CD4-positive, alpha-beta memory T cell (primary cell): Measurements from ENCODE around the gene KCNS1. TPM values are rescaled to one million over a fixed set of nuclear protein-coding genes. Genes with fewer than 3 reads are reported as not detected.

Source experiments
- CTCF ChIA-PET: fragments of 350-600 bp; sonication (Branson Sonifier 250); formaldehyde crosslinking; loops from one replicate; lab custom pipeline; 2021; ENCODE audit warnings: inconsistent platforms; ENCODE audit not compliant: partially characterized antibody; lab: Charles Lee
- POLR2A ChIA-PET: fragments of 350-600 bp; sonication (Branson Sonifier 250); formaldehyde crosslinking; loops from one replicate; lab custom pipeline; 2021; ENCODE audit not compliant: partially characterized antibody; lab: Charles Lee
- DNase-seq, 5 donors: peaks; one replicate each; pipeline versions ENCODE4 v3.0.0 to v3.0.0-alpha.2; 2020 to 2022; ENCODE audit warnings: mixed read lengths in 1 of 5
- H3K27ac ChIP-seq: one replicate; pipeline ENCODE4 v1.7.0; 2013; ENCODE audit warnings: low read depth, low read length
- H3K27me3 ChIP-seq: 2 replicates; pipeline ENCODE4 v1.7.0; 2013; ENCODE audit warnings: mild to moderate bottlenecking, low read length, moderate library complexity; ENCODE audit not compliant: insufficient read depth
- H3K36me3 ChIP-seq: 2 replicates; pipeline ENCODE4 v1.7.0; 2013; ENCODE audit warnings: mild to moderate bottlenecking, low read length, moderate library complexity; ENCODE audit not compliant: insufficient read depth
- H3K4me1 ChIP-seq: 2 replicates; pipeline ENCODE4 v1.7.0; 2013; ENCODE audit warnings: mild to moderate bottlenecking, low read length, moderate library complexity; ENCODE audit not compliant: insufficient read depth
- H3K4me3 ChIP-seq, 2 donors: one replicate each; pipeline ENCODE4 v1.7.0; 2013; ENCODE audit warnings: low read length in 2 of 2, mild to moderate bottlenecking in 1 of 2
- H3K9me3 ChIP-seq, 2 donors: one replicate each; pipeline ENCODE4 v1.7.0; 2013; ENCODE audit warnings: low read length in 2 of 2, control low read depth in 1 of 2; ENCODE audit not compliant: control insufficient read depth in 1 of 2
- H3K27ac Mint-ChIP-seq, 7 donors: one replicate each; pipeline ENCODE4 v1.8.0; 2020 to 2021; ENCODE audit warnings: mixed read lengths in 7 of 7, mild to moderate bottlenecking in 6 of 7, inconsistent platforms in 3 of 7, moderate library complexity in 3 of 7
- H3K27me3 Mint-ChIP-seq, 2 donors: one replicate each; pipeline ENCODE4 v1.8.0; 2020 to 2021; ENCODE audit warnings: mixed read lengths in 2 of 2
- H3K36me3 Mint-ChIP-seq, 2 donors: one replicate each; pipeline ENCODE4 v1.8.0; 2020 to 2021; ENCODE audit warnings: mixed read lengths in 2 of 2, inconsistent platforms in 1 of 2, mild to moderate bottlenecking in 1 of 2
- H3K4me1 Mint-ChIP-seq, 4 donors: one replicate each; pipeline ENCODE4 v1.8.0; 2020 to 2021; ENCODE audit warnings: mixed read lengths in 4 of 4, mild to moderate bottlenecking in 1 of 4
- H3K4me3 Mint-ChIP-seq, 8 donors: one replicate each; pipeline ENCODE4 v1.8.0; 2020 to 2021; ENCODE audit warnings: mixed read lengths in 8 of 8, mild to moderate bottlenecking in 7 of 8, moderate library complexity in 6 of 8, inconsistent platforms in 3 of 8
- H3K9me3 Mint-ChIP-seq, 8 donors: one replicate each; pipeline ENCODE4 v1.8.0; 2020 to 2021; ENCODE audit warnings: mixed read lengths in 8 of 8, mild to moderate bottlenecking in 5 of 8, inconsistent platforms in 3 of 8, moderate library complexity in 1 of 8
- intact Hi-C: fragments of 100-400 bp; cut with micrococcal nuclease; formaldehyde crosslinking; loops from one replicate; pipeline ENCODE4 v1.15.1; 2023
- polyA plus RNA-seq, 2 donors: library from polyadenylated mRNA; unstranded; fragments of 300-500 nt; fragmentation: Illumina TruSeq; gene quantifications; one replicate each; pipeline ENCODE4 v1.2.3, GENCODE V29; 2021
- total RNA-seq, 2 experiments: library from RNA; stranded (reverse); gene quantifications; one replicate each; pipeline ENCODE4 v1.2.3, GENCODE V29; 2021

The KCNS1 gene
- total and polyA plus RNA-seq, 4 experiments from 2014 or later: 0.09 to 0.16 TPM; not detected in 2

- Mint-ChIP-seq H3K36me3 (no peaks in the 10 kb centered on the region), H3K4me1 (no peaks in the 10 kb centered on the region)
- CTCF ChIA-PET: no interaction called here
These were observed 23.4 kb upstream of the KCNS1 start, which contains the start of gene WFDC12 for GRCh38 chr20:45124365-45124764. TSS of gene WFDC12 (minus strand) at chr20:45124465. CDS start at chr20:45124447, 18 bp downstream.

GRCh38 chr20:45121388-45121787 is 20.5 kb upstream of the KCNS1 start:
- Mint-ChIP-seq H3K9me3 (peaks cover 0 to 4% (median 0%) of the 10 kb centered on the region in 8 donors), H3K4me3 (no peak overlapping the region), H3K27me3 (peaks cover 21 to 22% of the 10 kb centered on the region in 2 donors), H3K4me1 (no peaks in the 10 kb centered on the region), H3K27ac (no peak overlapping the region), H3K36me3 (no peaks in the 10 kb centered on the region)
- no peak overlapping the region for H3K27ac ChIP-seq
- intact Hi-C loops: no loop called here
- ChIA-PET POLR2A (no interaction called here), CTCF (interaction anchor here (0.9 kb wide), 1 partner anchor 25 kb away, joined by 3 read pairs; no protein-coding TSS in a partner anchor)
- H3K4me3 ChIP-seq: no peak overlapping the region
- no peaks in the 10 kb centered on the region for H3K9me3 ChIP-seq
- H3K36me3 ChIP-seq: no peaks in the 10 kb centered on the region
- DNase-seq: no peak
- no peaks in the 10 kb centered on the region for H3K4me1 ChIP-seq
- H3K27me3 ChIP-seq: peaks cover 3% of the 10 kb centered on the region

More at GRCh38 chr20:45124365-45124764, 23.4 kb upstream of the KCNS1 start, which contains the start of gene WFDC12:
- intact Hi-C loops: no loop called here
- Histone ChIP-seq H3K4me3 (no peak within 1 kb of the TSS), H3K36me3 (no peaks in the 10 kb centered on the region), H3K27me3 (no peaks in the 10 kb centered on the region), H3K4me1 (no peaks in the 10 kb centered on the region), H3K27ac (no peak within 1 kb of the TSS), H3K9me3 (no peaks in the 10 kb centered on the region)
- no peak for DNase-seq
- Mint-ChIP-seq H3K27ac (peak within 1 kb of the TSS in 1 of 7 donors; percentile 38), H3K4me3 (no peak within 1 kb of the TSS), H3K9me3 (peaks cover 0 to 4% (median 0%) of the 10 kb centered on the region in 8 donors), H3K27me3 (peaks cover 20 to 32% of the 10 kb centered on the region in 2 donors)
- POLR2A ChIA-PET: no interaction called here

- peaks cover 13 to 20% of the 10 kb centered on the region in 2 donors for H3K27me3 Mint-ChIP-seq
- H3K9me3 Mint-ChIP-seq: peaks cover 0 to 4% (median 0%) of the 10 kb centered on the region in 8 donors
- DNase-seq: no peak
- no peaks in the 10 kb centered on the region for H3K36me3 Mint-ChIP-seq
- peaks cover 3% of the 10 kb centered on the region for H3K27me3 ChIP-seq
- no peak overlapping the region for H3K27ac ChIP-seq
- CTCF ChIA-PET: no interaction called here
- no peak overlapping the region for H3K27ac Mint-ChIP-seq
- POLR2A ChIA-PET: no interaction called here
- peaks cover 0 to 3% (median under 1%) of the 10 kb centered on the region in 4 donors for H3K4me1 Mint-ChIP-seq
- no peak overlapping the region for H3K4me3 ChIP-seq
- no peaks in the 10 kb centered on the region for H3K36me3 ChIP-seq
- H3K9me3 ChIP-seq: no peaks in the 10 kb centered on the region
- intact Hi-C loops: no loop called here
- H3K4me1 ChIP-seq: peaks cover 4% of the 10 kb centered on the region
- H3K4me3 Mint-ChIP-seq: no peak overlapping the region
These were observed 18.8 kb upstream of the KCNS1 start for GRCh38 chr20:45119556-45120266.

- no peak for DNase-seq
- peaks cover 9 to 12% of the 10 kb centered on the region in 2 donors for H3K27me3 Mint-ChIP-seq
- Histone ChIP-seq H3K27ac (no peak overlapping the region), H3K36me3 (no peaks in the 10 kb centered on the region), H3K9me3 (no peaks in the 10 kb centered on the region), H3K4me1 (peaks cover 4% of the 10 kb centered on the region), H3K4me3 (no peak overlapping the region), H3K27me3 (peaks cover 3% of the 10 kb centered on the region)
- H3K36me3 Mint-ChIP-seq: no peaks in the 10 kb centered on the region
- ChIA-PET POLR2A (interaction anchor here (0.6 kb wide), 1 partner anchor 1169 kb away, joined by 3 read pairs; no protein-coding TSS in a partner anchor), CTCF (interaction anchor here (0.7 kb wide), 1 partner anchor 207 kb away, joined by 3 read pairs; no protein-coding TSS in a partner anchor)
- intact Hi-C loops: no loop called here
- no peaks in the 10 kb centered on the region for H3K9me3 Mint-ChIP-seq
- no peak overlapping the region for H3K4me3 Mint-ChIP-seq
- H3K27ac Mint-ChIP-seq: no peak overlapping the region
- H3K4me1 Mint-ChIP-seq: peaks cover 0 to 6% (median 2%) of the 10 kb centered on the region in 4 donors
These were observed 17.1 kb upstream of the KCNS1 start for GRCh38 chr20:45118028-45118427.

- Histone ChIP-seq H3K4me3 (no peak overlapping the region), H3K9me3 (no peaks in the 10 kb centered on the region), H3K36me3 (no peaks in the 10 kb centered on the region), H3K27me3 (peaks cover 3% of the 10 kb centered on the region), H3K27ac (no peak overlapping the region), H3K4me1 (peaks cover 4% of the 10 kb centered on the region)
- H3K27ac Mint-ChIP-seq: no peak overlapping the region
- no peak overlapping the region for H3K4me3 Mint-ChIP-seq
- ChIA-PET CTCF (no interaction called here), POLR2A (no interaction called here)
- H3K27me3 Mint-ChIP-seq: peaks cover 6 to 9% of the 10 kb centered on the region in 2 donors
- H3K4me1 Mint-ChIP-seq: peaks cover 0 to 6% (median 2%) of the 10 kb centered on the region in 4 donors
- DNase-seq: no peak
- H3K36me3 Mint-ChIP-seq: no peaks in the 10 kb centered on the region
- no peaks in the 10 kb centered on the region for H3K9me3 Mint-ChIP-seq
- intact Hi-C loops: no loop called here
These were observed 16.7 kb upstream of the KCNS1 start for GRCh38 chr20:45117581-45117980.

GRCh38 chr20:45115829-45116228 is 14.9 kb upstream of the KCNS1 start:
- peaks cover 0 to 6% (median 2%) of the 10 kb centered on the region in 4 donors for H3K4me1 Mint-ChIP-seq
- Histone ChIP-seq H3K36me3 (no peaks in the 10 kb centered on the region), H3K27ac (no peak overlapping the region), H3K4me1 (peaks cover 4% of the 10 kb centered on the region), H3K9me3 (no peaks in the 10 kb centered on the region), H3K27me3 (peaks cover 3% of the 10 kb centered on the region), H3K4me3 (no peak overlapping the region)
- peaks cover 6 to 8% of the 10 kb centered on the region in 2 donors for H3K27me3 Mint-ChIP-seq
- no peaks in the 10 kb centered on the region for H3K36me3 Mint-ChIP-seq
- no peak overlapping the region for H3K4me3 Mint-ChIP-seq
- H3K9me3 Mint-ChIP-seq: no peaks in the 10 kb centered on the region
- no peak for DNase-seq
- peak overlapping the region in 1 of 7 donors; percentile 47 for H3K27ac Mint-ChIP-seq
- intact Hi-C loops: no loop called here
- ChIA-PET CTCF (interaction anchor here (1.0 kb wide), 1 partner anchor 20 kb away, joined by 3 read pairs; no protein-coding TSS in a partner anchor), POLR2A (no interaction called here)

- Histone ChIP-seq H3K27ac (no peak overlapping the region), H3K4me3 (no peak overlapping the region), H3K4me1 (peaks cover 4% of the 10 kb centered on the region), H3K9me3 (no peaks in the 10 kb centered on the region), H3K36me3 (no peaks in the 10 kb centered on the region), H3K27me3 (peaks cover 3% of the 10 kb centered on the region)
- peaks cover 6% of the 10 kb centered on the region in 2 donors for H3K27me3 Mint-ChIP-seq
- H3K36me3 Mint-ChIP-seq: no peaks in the 10 kb centered on the region
- no peak overlapping the region for H3K4me3 Mint-ChIP-seq
- no peak overlapping the region for H3K27ac Mint-ChIP-seq
- ChIA-PET CTCF (interaction anchor here (1.0 kb wide), 1 partner anchor 19 kb away, joined by 3 read pairs; no protein-coding TSS in a partner anchor), POLR2A (no interaction called here)
- intact Hi-C loops: no loop called here
- no peak for DNase-seq
- H3K4me1 Mint-ChIP-seq: peaks cover 0 to 6% (median 2%) of the 10 kb centered on the region in 4 donors
- H3K9me3 Mint-ChIP-seq: no peaks in the 10 kb centered on the region
These were observed 14.5 kb upstream of the KCNS1 start for GRCh38 chr20:45115386-45115774.
